HG03159 (cell line): ENCODE data around the gene TSACC.
"Not testable (repeated sequence)": the region's sequence is repeated elsewhere in the genome, so short reads cannot be mapped to it uniquely, and the experiment has no call there.

ENCODE experiments used
- ATAC-seq: cut with Tn5 transposase; IDR thresholded peaks from one replicate; pipeline ENCODE4 v1.9.1; 2021; ENCODE audit warnings: mild to moderate bottlenecking, moderate library complexity; ENCODE audit not compliant: unreplicated experiment

The TSACC gene

DNA sequence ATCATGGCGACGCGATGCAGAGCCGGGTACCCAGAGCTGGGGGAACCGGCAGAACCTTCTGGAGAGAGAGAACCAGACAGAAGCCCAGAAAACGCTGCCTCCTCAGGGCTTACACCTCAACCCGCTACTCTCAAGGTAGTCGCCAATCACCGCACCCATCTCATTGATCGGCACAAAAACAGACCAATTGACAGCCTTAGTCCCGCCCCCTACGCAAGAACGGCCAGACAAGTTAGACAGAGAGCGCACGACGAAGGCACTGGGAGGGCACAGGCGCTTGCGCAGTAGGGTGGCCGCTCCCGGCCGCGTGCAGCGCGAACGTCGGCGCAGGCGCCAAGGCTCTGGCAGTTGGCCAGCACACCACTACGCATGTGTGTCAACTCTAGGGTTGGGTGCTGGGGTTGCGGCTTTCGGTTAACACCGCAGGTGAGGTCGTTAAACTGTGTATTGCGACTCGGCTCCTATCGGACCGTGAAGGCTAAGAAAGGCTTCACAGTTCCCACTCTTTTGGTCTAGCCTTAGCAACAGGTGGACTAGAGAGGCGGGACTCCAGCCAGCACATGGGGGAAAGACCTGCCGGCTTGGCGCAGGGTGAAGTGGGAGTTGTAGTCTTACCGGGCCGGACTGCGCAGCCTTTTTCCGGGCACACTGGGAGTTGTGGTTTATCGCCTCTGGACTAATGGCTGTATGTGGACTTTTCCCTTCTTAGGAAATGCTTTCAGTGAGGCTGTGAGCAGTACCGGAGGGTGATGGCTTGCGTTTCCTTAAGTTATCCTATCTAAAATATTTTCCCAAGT lies at the start of gene TSACC, which contains the start of gene CCT3:
TSACC (plus strand) TSS at position 347 of the 797 bp plus-strand sequence. CDS start 1,232 bp downstream, outside the sequence.
CCT3 (minus strand) TSS at position 113 of the 797 bp plus-strand sequence; CDS start at position 5, 108 bp downstream.
- peak; percentile 88 for ATAC-seq

DNA sequence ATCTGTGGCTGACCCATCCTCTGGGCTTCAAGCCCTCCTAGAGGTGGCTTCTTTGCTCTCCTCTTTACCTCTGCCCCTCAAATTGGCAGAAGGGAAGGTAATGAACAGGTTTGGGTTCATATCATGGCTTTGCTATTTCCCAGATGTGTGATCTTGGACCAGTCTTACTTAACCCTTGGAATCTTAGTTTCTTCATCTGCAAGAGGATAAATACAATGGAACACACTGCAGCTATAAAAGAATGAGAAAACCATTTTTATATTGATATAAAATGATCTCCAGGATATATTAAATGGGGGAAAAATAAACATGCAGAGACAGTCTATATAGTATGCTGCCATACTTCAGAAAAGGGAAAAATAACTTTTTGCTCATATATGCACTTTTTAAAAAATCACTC lies 48.5 kb upstream of the TSACC start:
- no peak for ATAC-seq

DNA sequence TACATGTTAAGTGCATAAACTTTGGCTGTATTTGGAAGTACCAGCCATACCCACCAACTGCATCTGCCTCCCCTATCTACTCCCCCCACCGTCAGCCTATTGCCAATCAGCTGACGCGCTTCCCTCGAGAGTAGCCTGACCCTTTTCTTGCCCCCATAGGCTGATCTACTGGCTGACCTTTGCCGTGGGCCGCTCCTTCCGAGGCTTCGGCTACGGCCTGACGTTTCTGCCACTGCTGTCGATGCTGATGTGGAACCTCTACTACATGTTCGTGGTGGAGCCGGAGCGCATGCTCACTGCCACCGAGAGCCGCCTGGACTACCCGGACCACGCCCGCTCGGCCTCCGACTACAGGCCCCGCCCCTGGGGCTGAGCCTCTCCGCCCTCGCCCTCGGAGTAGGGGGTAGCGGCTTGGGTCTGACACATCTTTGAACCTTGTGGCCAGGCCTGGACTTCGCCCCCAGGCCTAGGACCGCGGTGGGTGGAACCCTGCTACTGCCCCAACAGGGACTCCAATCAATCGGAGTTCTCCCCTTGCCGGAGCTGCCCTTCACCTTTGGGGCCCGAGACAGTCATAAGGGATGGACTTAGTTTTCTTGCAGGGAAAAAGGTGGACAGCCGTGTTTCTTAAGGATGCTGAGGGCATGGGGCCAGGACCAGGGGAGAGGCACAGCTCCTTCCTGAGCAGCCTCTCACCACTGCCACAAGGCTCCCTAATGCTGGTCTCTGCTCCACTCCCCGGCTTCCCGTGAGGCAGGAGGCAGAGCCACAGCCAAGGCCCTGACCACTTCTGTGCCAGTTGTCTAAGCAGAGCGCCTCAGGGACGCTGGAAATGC lies 46.9 kb upstream of the TSACC start:
- ATAC-seq: no peak

DNA sequence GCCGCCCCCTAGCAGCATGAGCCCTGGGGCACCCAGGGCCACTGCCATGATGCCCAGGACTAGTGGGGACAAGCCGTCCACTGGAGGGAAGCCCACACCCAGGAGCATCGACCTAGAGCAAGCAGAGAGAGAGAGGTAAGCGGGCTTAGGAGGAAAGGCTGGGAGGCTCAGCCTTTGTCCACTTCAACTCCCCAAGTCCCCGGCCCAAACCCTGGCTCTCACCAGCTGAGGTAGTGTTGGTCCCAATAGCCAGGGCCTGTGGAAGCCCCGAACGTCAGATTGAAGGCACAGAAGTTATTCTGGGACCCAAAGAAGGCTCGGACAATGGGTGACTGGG lies 45.3 kb upstream of the TSACC start:
- no peak for ATAC-seq

DNA sequence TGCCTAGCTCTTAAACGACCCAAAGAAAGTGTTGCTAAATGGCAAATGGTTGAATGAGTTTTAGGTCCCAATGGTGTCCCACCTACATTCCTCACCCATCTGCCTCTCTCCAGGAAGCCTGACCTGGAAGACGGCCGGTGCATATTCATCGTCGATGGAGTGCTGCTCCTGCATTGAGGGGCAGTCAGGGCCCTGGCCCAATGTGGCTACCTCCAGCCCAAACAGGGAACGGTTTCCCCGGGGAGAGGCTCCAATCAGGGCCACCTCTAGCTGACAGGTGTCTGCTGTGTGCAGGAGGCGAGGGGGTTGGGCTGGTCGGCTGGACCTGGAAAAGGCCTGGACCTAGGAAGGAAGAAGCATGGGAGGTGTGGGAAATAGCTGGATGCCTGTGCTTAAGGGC lies 44.4 kb upstream of the TSACC start:
- no peak for ATAC-seq

DNA sequence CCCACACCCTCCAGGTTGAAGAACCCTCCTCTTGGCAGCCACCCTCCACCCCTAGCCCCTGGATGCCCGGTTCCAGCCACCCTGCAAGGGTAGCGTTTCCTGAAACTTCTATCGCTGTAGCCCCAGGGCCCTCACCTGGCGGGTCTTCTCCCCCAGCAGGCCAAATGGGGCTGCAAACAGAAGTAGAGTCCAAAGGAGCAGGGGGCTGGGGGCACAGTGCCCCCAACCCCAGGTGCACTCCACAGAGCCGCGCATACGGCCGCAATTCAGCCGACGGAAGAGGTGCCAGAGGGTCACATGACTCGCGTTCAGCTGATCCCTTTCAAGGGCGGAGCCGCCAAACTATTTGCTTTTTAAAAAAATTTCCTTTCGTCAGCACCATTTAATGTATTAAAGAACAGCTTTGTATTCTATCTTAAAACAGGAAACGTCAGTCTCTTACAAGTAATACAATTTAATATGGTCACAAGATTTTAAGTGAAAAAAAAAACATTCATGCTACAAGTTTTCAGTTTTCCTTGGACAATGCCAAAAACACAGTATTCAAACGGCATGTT lies 42.9 kb upstream of the TSACC start, which contains the start of gene GLMP:
GLMP (minus strand) TSS at position 289 of the 557 bp plus-strand sequence; CDS start at position 255, 34 bp downstream.
- ATAC-seq: no peak

DNA sequence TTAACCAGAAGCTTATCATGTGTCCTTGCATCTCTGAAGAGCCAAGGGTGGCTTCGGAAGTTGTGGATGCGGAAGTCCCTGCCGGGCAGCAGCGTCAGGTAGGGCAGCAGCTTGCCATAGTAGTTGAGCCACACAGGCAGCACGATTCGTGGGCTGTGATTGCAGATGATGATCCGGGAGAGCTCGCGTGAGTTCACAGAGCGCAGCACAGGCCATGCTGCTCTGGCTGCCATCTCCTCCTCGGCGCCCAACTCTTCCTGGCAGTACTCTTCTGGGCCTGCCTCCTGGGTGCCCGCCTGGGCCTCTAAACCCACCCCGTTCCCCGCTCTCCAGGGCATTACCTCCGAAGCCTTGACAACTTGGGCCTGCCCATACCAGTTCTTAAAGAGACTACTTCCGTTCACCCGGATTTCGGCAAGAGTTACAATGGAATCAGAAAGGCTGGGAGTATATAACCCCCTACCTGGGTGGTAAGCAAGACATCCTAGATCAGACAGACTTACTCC lies 39.4 kb upstream of the TSACC start, which contains the start of gene VHLL:
VHLL (minus strand) TSS at position 456 of the 506 bp plus-strand sequence; CDS start at position 338, 118 bp downstream.
- ATAC-seq: no peak

DNA sequence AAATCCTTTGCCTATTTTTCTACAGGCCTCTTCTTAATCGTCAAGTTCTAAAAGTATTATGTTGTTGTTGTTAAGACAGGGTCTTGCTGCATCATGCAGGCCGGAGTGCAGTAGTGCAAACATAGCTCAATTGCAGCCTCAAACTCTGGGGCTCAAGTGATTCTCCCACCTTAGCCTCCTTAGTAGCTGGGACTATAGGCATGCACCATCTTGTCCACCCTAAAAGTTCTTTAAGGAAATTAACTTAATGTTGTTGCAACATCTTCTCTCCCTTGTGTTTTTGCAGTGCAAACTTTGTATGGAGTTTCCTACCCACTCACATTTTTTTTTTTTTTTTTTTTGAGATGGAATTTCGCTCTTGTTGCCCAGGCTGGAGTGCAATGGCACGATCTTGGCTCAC lies 35.1 kb upstream of the TSACC start:
- ATAC-seq: no peak

DNA sequence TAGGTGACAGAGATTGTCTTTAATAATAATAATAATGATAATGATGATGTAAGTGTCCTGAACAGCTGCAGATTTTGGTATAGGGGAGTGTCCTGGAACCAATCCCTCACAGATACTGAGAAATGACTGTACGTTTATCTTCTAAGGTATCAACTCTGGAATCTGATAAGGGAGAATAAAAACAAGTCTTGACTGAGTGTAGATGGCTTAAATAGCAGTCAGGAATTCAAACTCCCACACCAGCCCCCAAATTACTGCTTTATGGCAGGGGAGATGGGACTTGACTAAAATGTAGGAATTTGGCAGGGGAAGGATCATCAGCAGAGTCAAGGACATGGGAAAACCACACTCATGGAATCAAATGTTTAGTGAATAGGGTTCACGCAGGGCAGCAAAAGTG lies 33.1 kb upstream of the TSACC start:
- no peak for ATAC-seq

DNA sequence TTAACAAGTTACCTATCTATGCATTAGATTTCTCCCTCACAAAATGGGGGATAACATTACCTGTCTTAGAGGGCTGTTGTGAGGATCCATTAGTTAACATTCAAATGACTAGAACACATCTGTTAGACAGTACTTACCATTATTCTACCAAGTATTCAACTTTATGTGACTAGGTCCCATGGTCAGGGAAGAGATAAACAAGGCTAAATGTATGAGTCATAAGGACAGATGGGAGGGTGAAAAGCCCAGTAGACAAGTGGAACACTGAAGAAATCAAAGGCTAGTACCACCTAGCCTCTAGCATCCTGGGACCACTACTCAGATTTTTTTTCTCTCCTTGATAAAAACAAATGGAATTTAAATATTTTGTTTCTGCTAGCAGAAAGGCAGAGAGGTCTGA lies 30.2 kb upstream of the TSACC start:
- ATAC-seq: no peak

DNA sequence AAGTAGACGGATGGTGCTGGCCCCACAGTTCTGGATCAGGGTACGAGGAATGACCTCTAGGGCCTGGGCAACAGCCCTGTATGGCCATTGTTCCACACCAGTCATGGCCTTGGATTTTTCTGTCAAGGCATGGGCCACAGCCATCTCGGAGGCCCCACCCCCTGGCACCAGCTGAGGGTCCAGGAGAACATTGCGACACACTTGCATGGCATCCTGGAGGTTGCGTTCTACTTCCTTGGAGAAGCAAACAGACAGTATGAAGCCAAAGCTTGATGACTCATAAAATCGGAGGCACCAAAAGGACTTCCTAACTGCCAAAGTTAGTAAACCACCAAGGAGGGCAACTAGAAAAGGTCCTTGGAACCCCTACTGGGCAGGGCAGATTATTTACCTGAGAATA lies 27.4 kb upstream of the TSACC start:
- ATAC-seq: no peak

DNA sequence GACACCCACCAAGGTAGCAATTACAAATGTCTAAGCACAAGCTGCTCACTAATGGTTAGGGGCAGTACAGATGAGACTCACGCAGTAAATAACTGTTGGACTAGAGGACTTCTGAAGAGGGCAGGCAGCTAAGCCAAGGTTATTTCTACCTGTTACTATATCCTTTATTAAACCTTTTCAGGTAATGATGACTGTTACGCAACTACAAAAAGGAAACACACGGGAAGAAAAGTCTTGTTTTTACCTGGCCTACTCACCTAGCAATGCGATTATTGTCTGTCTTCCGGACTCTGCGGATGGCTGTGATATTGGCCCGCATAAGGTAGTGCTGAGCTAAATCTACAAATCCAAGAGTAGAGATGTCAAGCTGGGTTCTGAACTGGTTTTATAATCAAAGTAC lies 21.4 kb upstream of the TSACC start:
- ATAC-seq: no peak

DNA sequence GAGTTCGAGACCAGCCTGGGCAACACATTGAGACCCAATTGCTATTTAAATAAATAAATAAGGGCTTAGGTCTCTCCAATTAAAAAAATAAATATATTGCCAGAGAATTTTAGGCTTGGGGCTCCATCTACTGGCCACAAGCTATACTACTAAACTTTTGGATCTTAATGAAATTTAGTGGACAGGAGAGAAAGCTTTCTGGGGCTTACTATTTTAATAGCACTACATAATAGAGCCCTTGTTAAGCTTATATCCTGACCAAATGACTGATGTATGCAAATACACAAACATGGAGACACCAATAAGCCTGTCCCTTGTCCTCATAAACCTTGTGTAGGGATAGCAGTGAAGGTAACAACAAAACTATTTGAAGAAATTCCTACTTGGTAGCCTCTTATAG lies 18.7 kb upstream of the TSACC start:
- ATAC-seq: no peak

DNA sequence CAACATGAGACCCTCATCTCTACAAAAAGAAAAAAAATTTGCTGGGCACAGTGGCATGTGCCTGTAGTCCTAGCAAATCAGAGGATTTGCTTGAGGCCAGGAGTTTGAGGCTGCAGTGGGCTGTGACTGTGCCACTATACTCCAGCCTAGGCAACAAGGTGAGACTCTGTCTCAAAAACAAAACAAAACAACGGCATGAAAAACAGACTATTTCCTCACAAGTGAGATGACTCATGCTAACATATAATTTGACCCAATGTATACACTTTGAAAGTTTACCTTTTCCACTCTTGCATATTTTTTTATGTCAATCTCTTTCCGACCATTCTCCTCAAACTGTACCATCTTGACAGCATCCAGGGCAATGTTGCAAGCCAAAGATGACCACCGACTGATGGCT lies 17.8 kb upstream of the TSACC start:
- no peak for ATAC-seq

DNA sequence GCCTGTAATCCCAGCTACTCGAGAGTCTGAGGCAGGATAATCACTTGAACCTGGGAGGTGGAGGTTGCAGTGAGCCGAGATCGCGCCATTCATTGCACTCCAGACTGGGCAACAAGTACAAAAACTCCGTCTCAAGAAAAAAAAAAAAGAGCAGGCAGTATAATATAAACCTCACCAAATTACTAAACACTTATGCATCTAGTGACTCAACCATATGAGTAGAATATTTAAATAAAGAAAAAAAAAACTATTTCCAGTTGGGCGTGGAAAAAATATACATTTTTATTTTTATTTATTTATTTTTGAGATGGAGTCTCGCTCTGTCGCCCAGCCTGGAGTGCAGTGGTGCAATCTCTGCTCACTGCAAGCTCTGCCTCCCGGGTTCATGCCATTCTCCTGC lies 15.1 kb upstream of the TSACC start:
- ATAC-seq: not testable (repeated sequence)

DNA sequence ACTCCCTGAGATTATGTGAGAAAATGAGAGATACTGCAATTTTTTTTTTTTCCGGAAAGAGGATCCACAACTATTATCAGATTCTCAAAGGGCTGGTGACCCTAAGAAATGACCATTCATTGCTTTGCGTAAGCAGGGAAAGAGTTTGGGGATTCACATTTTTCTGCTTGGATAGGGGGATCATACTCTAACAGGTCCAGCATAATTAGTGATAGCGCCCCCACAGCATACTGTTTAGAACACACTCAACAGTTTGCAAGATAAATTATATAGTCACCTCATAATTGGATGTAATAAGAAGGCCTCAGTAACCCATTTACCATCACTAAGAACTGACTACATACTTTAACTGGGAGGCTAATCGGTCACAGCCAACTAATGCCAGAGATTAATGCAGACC lies 2.1 kb upstream of the TSACC start:
- ATAC-seq: no peak

DNA sequence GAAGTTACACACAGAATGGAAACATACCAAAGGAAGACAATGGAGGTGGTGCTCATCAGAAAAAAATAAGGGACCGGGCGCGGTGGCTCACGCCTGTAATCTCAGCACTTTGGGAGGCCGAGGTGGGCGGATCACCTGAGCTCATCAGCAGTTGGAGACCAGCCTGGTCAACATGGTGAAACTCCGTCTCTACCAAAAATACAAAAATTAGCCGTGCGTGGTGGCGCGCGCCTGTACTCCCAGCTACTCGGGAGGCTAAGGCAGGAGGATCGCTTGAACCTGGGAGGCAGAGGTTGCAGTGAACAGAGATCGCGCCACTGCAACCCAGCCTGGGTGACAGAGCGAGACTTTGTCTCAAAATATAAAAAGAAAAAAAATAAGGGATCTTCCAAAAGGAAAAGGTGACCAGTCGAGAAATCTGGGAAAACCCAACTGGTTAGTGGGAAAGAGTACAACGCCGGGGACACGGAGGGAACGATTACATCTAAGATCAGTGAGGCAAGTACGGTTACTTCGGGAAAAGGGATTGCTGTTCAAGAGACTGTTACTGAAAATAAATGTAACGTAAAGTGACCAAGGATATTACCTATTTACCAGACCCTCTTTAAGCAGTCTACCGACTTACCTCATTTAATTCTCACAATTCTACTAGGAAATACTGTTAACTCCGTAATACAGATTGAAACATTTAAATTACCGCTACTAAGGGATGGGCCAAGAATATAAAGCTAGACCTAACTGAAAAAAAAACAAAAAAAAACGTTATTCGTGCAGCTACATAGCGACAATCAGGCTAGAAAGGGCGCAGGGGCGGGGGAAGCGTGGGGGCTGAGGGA lies 1.1 kb upstream of the TSACC start:
- no peak for ATAC-seq

DNA sequence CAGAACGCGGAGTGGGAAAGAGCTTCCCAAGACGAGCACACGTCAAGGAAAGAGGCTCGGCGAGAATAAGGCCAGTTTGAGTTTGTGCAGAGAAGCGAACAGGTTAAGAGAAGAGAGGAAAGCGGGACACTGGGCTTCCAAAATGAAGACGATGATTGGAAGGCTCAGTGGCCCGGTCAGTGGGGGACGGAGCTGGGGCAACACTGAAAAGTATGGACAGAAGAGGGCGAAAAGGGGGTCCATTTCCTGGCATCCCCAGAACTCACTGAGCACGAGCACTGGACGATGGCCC lies 492 bp upstream of the TSACC start:
- ATAC-seq: no peak

DNA sequence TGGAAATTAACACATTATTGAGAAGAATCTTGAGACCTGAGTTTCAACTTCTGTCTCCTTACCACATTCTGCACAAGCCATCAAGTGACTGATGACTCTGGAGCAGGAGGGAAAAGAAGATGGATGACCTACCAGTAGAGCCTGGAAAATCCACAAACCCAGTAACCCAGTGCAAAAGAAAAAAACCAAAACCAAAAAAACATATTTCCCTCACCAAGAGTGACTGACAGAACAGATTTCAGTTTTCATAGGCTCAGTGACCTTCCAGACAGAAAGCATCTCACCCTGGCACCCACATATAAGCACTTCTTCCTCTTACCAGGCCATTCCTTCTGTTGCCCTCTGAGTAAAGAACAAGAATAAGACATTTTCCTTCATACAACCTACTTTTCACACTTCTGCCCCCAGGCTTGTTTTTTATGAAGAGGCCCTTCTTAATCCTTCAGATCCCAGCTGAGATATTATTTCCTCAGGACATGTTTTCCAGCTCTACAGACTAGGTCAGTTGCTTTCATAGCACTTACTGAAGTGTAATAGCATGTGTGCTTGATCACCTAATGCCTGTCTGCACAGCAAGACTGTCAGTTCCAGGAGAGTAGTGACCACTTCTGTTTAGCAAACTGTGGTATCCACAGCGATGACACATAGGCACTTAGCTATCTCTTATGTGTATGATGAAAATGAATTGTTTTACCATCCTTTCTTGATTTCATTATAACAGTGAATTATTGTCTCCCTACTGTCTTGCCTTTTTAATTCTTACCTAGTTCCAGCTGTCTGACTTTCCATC lies 4.0 kb downstream of the TSACC start:
- no peak for ATAC-seq

DNA sequence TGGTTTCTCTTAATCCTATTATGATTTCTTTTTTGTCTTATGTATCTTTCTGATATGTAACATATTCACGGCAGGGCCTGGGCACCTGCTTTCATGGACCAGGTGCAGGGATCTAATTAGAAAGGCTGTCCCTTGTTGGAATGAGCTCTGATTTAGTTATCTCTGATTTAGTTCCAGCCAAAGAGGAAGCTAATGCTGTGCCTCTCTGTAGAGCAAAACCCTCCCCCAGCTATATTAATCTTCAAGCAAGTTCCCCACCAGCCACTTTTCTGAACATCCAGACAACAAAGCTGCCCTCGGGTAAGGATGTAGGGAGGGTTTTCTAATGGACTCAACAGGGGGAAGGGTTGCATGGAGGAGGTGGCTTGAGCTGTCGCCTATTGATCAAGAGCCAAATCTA lies 6.1 kb downstream of the TSACC start:
- ATAC-seq: no peak
